Activated T-helper 1 cell treated with Interleukin-2 at 50 U/mL for 16 hours (primary cell): Measurements from ENCODE around the gene PFDN2.
"Not testable (repeated sequence)": the region's sequence is repeated elsewhere in the genome, so short reads cannot be mapped to it uniquely, and the experiment has no call there.

ENCODE experiments used
- DNase-seq: peaks from one replicate; pipeline ENCODE4 v3.0.0-alpha.2; 2020; ENCODE audit warnings: low read depth

The PFDN2 gene

GRCh38 chr1:161138431-161138830 lies 20.6 kb upstream of the PFDN2 start:
- DNase-seq, result no peak

DNA sequence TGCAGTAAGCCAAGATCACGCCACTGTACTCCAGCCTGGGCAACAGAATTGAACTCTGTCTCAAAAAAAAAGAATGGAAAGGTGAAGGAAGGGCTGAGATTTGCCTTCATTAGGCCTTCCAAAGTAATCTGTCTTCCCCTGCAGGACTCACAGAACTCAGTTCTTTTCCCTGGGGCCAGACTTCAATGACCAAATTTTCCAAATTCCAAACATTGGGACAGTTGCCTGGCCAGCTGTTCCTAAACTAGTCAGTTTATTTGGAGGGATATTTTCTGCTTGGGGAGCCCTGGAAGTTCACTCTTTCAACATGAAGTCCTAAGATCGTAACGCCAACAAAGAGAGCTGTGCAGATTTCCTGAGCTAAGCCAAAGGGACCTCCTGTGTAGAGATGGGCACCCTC lies 20.0 kb upstream of the PFDN2 start:
- no peak for DNase-seq

DNA sequence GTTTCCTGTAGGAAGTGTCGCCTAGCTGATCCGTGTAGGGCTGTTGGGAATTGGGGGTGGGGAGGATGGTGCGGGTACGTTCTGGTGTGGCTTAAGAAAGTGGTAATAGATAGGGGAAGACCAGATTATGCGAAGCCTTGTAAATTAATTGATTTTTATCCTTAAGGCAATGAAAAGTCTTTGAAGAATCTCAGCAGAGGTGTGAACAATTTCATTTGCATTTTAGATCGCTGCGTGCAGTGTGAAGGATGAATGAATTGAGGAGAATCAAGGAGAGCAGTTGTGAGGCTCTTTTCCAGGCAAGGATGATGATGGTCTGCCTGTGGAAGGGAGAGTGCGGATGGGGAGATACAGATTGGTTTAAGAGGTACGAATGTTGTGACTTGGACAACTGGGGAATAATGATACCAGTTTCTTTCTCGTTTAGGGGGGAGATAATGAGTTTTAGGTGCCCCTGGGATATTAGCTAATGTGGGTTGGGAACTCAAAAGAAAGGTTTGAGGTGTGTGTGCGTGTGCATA lies 15.4 kb upstream of the PFDN2 start:
- DNase-seq, result no peak

DNA sequence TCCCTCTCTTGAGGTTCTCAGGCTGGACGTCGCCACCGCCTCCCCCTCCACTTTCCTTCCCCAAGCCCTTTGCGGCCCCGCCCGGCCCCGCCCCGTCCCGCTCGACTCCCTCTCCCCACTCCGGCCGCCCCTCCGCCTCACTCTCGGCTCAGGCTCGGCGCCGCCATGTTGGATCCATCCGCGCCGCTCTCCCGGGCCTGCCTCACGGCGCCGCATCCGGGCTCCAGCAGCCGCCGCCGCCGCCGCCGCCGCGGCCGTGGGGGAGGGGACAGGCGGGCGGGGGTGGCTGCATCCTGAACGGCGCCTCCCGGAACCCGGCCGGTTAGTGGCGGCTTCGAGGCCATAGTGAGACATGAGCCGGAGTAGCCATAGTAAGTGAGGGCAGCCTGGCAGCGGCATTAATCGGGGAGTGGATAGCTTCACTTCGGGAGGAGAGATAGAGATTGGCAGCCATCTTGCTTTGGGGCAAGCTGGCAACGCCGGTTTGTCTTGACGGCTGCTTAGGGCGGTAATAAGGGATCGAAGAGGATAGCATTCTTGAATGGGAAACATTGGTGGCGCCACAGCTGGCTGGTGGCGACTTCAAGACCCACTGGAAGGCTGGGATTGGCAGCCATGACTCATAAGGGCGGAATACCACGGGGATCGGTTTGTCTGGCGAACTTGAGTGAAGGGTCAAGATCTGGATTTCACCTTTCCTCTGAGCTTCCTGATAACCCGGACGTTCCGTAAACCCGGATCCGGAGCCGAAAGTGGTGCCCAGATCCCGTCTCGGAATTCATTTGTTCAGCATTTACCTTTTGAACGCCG lies 14.8 kb upstream of the PFDN2 start, which contains the start of gene DEDD:
Gene DEDD, minus strand, starts transcription at position 258 of the 810 bp plus-strand sequence. CDS start 8,205 bp downstream, outside the sequence.
- peak; percentile 81 for DNase-seq

DNA sequence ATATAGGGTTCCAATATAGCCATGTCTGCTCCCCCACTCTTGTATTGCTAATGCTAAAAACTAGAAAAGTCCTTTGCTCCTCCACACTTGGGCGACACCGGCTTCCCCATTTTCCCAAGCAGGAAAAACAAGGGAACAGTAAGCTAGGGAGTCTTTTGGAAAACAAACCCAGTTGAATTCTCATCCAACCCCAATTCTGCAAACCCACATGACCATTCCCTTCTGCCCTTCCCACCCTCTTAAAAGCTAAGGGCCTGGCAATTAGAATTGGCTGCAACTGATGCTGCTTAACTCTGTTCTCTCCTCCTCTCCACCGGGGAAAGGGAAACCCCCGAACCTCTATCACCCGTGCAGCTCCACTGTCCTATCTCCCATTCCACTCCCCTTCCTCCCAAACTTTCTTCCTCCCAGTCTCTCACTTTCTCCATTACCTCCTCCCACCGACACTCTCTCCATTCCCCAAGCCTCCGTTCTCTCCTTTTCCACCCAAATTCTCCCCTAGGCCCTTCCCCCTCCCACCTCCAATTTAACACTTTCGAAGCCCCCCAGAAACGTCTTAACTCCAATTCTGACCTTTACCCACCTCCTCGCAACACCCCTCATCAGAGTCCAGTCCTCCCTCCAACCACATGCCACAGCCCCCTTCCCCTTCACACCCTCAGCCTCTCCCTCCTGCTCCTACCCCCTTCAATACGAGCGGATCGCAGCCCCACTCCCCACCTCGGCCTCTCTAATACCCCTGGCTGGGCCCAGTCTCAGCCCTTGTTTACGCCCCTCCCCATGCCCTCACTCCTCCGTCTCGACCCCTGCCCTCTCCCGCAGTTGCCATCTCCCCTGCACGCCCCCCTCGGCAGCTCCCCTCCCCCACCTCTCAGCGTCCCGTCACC lies 13.9 kb upstream of the PFDN2 start:
- no peak for DNase-seq

- DNase-seq, result no peak
These were observed 12.4 kb upstream of the PFDN2 start for GRCh38 chr1:161130266-161130665.

GRCh38 chr1:161128591-161129420 lies 11.0 kb upstream of the PFDN2 start:
- DNase-seq, result no peak

DNA sequence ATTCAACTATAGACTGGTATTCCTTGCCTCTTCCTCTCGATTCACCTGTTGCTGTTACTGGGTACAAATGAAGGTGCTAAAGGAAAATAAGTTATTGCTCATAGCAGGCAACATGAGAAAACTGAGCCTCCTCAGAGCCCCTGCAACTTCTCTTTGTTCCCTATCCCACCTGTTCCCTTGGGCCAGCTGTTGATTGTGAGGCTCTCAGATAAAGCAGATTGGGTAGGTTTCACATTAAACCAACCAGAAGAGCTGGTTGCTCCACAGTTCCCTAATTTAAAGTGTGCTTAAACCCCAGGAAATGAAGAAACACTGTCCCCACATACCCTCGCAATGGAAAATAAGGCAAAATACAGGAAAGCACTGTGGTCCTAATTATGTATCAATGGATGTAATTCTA lies 9.8 kb upstream of the PFDN2 start:
- DNase-seq, result no peak

GRCh38 chr1:161122967-161123366 lies 5.1 kb upstream of the PFDN2 start:
- no peak for DNase-seq

DNA sequence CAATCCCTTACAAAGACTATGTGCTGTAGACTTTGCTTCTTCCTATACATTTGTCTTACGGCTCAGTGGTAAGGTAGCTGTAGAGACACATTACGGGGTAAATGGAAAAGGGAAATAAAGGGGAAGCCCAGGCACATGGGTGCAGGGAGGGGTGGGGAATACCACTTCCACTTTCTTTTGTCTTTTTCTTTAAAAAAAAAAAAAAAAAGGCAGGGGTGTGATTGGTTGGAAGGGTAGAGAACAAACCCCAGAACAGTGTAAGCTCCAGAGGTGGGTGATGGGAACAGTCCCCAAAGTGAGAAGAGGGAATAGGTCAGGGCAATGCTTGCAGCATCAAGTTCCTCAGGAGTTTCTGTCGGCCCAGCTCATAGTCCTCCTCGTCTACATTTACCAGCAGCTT lies 4.0 kb upstream of the PFDN2 start:
- no peak for DNase-seq

GRCh38 chr1:161121042-161121650 lies 3.3 kb upstream of the PFDN2 start:
- no peak for DNase-seq

DNA sequence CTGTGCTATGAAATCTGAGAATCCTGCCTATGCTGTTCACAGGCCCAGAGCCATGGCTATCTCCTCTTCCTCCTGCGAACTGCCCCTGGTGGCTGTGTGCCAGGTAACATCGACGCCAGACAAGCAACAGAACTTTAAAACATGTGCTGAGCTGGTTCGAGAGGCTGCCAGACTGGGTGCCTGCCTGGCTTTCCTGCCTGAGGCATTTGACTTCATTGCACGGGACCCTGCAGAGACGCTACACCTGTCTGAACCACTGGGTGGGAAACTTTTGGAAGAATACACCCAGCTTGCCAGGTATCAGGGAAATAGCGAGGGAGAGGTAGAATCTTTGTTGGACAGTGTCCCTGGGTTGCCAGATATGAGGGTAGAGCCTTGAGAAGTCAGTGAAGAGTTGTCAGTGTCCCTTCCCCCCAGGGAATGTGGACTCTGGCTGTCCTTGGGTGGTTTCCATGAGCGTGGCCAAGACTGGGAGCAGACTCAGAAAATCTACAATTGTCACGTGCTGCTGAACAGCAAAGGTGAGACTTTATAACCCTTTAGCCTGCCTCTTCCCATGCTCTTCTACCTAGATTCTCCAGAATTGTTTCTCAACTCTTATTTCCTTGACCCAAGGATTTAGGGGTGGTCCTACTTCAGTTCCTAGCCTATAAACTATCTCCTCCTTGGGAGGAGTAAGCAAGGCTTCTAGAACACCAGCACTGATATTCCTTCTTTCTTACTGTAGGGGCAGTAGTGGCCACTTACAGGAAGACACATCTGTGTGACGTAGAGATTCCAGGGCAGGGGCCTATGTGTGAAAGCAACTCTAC lies 1.5 kb upstream of the PFDN2 start:
- DNase-seq, result no peak

DNA sequence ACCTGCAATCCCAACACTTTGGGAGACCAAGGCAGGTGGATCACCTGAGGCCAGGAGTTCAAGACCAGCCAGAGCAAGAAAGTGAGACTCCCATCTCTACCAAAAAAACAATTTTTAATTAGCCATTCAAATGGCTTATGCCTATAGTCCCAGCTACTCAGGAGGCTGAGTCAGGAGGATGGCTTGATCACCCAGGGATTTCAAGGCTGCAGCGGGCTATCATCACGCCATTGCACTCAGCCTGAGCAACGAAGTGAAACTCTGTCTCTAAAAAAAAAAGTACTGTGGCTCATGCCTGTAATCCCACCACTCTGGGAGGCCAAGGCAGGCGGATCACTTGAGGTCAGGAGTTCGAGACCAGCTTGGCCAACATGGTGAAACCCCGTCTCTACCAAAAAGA lies 1.9 kb downstream of the PFDN2 start:
- not testable (repeated sequence) for DNase-seq

- no peak for DNase-seq
These were observed 2.6 kb downstream of the PFDN2 start for GRCh38 chr1:161115132-161115711.

GRCh38 chr1:161114556-161114955 lies 3.3 kb downstream of the PFDN2 start:
- no peak for DNase-seq

DNA sequence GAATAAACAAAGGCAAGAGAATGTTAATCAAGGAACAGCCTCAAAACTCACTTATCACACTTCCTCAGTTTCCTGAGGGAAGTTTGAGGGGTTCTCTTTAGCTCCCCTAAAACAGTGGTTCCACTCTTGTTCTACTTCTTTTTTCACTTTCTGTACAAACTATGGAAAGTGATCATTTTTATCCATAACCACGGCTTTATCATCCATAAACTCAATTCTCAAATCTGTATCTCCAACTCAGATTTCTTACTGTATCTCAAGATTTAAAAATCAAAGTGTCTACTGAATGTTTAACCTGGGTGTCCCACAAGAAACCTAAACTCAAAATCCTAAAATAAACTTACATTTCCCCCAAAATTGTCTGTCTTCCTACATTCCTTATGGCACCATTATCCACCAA lies 3.9 kb downstream of the PFDN2 start:
- DNase-seq, result no peak

- no peak for DNase-seq
These were observed 6.3 kb downstream of the PFDN2 start for GRCh38 chr1:161111527-161111926.

DNA sequence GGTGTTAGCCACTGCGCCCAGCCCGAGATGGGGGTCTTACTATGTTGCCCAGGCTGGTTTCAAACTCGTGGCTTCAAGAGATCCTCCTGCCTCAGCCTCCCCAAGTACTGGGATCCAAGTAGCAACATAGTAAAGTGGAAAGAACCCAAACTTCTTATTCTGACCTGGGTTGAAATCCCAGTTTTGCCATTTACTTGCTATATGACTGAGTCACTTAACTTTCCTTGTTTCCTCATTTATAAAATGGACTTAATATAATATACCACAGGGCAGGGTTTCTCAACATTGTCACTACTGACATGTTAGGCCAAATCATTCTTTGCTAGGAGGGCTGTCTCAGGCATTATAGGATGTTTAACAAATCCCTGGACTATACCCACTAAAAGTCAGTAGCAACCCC lies 6.7 kb downstream of the PFDN2 start:
- no peak for DNase-seq

- DNase-seq, result no peak
These were observed 11.4 kb downstream of the PFDN2 start for GRCh38 chr1:161106431-161106830.

GRCh38 chr1:161100556-161100955 lies 17.3 kb downstream of the PFDN2 start:
- DNase-seq, result no peak
